Smooth muscle cell (in vitro differentiated cells): Measurements from ENCODE around the gene CHST3. TPM values are rescaled to one million over a fixed set of nuclear protein-coding genes. Genes with fewer than 3 reads are reported as not detected.
A peak's percentile ranks its signal among the peaks of the same experiment; 100 is the strongest.

Experiments used
- DNase-seq: peaks from one replicate; lab custom pipeline; 2025; ENCODE audit not compliant: unreplicated experiment; lab: John Stamatoyannopoulos, UW
- H2AFZ ChIP-seq: fragments of 200-600 bp; sonication (generic); 2 replicates; pipeline ENCODE4 v1.6.0; 2016; ENCODE audit warnings: antibody characterized with exemption, low read depth, mild to moderate bottlenecking
- H3F3A ChIP-seq: fragments of 200-600 bp; sonication (generic); 2 replicates; pipeline ENCODE4 v1.6.0; 2017; ENCODE audit warnings: antibody characterized with exemption, low read depth
- H3K27ac ChIP-seq: fragments of 200-600 bp; sonication (generic); 2 replicates; pipeline ENCODE4 v1.5.1; 2016; ENCODE audit warnings: low read depth, mild to moderate bottlenecking
- H3K27me3 ChIP-seq: fragments of 200-600 bp; sonication (generic); 2 replicates; pipeline ENCODE4 v1.6.1; 2016; ENCODE audit warnings: low read depth, mild to moderate bottlenecking
- H3K36me3 ChIP-seq: fragments of 200-600 bp; sonication (generic); 2 replicates; pipeline ENCODE4 v1.5.1; 2016; ENCODE audit warnings: low read depth
- H3K4me1 ChIP-seq: fragments of 200-600 bp; sonication (generic); 2 replicates; pipeline ENCODE4 v1.5.1; 2016; ENCODE audit warnings: low read depth
- H3K4me2 ChIP-seq: fragments of 200-600 bp; sonication (generic); 2 replicates; pipeline ENCODE4 v1.6.0; 2016; ENCODE audit warnings: mild to moderate bottlenecking
- H3K4me3 ChIP-seq: fragments of 200-600 bp; sonication (generic); 2 replicates; pipeline ENCODE4 v1.5.1; 2016; ENCODE audit warnings: mild to moderate bottlenecking
- H3K79me2 ChIP-seq: fragments of 200-600 bp; sonication (generic); 2 replicates; pipeline ENCODE4 v1.6.0; 2016; ENCODE audit warnings: low read depth, mild to moderate bottlenecking
- H3K9ac ChIP-seq: fragments of 200-600 bp; sonication (generic); 2 replicates; pipeline ENCODE4 v1.6.0; 2016; ENCODE audit warnings: low read depth
- H3K9me3 ChIP-seq: fragments of 200-600 bp; sonication (generic); replicated peaks from 2 replicates; pipeline ENCODE4 v1.5.1; 2016; ENCODE audit warnings: low read depth
- H4K20me1 ChIP-seq: fragments of 200-600 bp; sonication (generic); 2 replicates; pipeline ENCODE4 v1.6.0; 2016; ENCODE audit warnings: low read depth
- CTCF ChIP-seq: fragments of 200-600 bp; sonication (generic); IDR thresholded peaks from 2 replicates; pipeline ENCODE4 v1.5.1; 2017; ENCODE audit warnings: borderline replicate concordance, mild to moderate bottlenecking, antibody characterized with exemption; ENCODE audit not compliant: insufficient read depth, poor library complexity, severe bottlenecking
- WGBS: methylation state at CpG from one replicate; pipeline ENCODE4 v1.1.7; 2016; ENCODE audit warnings: low lambda C conversion rate; 5-methylcytosine and 5-hydroxymethylcytosine counted together
- polyA plus RNA-seq: library from polyadenylated mRNA; unstranded; fragments of >200 nt; fragmentation: Nextera tagmentation; extraction: Ambion mirVana; gene quantifications from 2 replicates; pipeline ENCODE4 v1.2.1, GENCODE V29; 2016
- total RNA-seq: library from RNA; depleted of rRNA; stranded (reverse); fragments of >200 nt; gene quantifications from 2 replicates; pipeline ENCODE4 v1.2.3, GENCODE V29; 2014

The CHST3 gene
- total and polyA plus RNA-seq, 2 experiments from 2014 or later: 7.0 to 10.6 TPM

DNA sequence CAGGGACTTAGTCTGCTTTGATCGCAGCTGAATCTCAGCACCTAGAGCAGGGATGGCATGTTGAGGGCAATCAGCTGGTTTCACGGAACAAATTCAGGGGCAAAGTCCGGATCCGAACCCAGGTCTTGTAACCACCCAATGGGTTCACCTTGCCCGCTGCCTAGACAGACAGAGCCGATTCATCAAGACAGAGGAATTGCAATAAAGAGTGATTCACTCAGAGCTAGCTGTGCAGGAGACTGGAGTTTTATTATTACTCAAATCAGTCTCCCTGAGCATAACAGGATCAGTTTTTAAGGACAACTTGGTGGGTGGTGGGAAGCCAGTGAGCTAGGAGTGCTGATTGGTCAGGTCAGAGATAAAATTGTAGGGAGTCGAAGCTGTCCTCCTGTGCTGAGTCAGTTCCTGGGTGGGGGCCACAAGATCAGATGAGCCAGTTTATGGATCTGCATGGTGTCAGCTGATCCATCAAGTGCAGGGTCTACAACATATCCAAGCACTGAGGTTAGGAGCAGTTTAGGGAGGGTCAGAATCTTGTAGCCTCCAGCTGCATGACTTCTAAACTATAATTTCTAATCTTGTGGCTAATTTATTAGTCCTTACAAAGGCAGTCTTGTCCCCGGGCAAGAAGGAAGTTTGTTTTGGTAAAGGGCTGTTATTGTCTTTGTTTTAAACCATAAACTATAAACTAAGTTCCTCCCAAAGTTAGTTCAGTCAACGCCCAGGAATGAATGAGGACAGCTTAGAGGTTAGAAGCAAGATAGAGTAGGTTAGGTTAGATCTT is 43.5 kb upstream of the CHST3 start:
- WGBS: 59% methylated on average over 9 of the region's 9 CpGs
- H3K36me3 ChIP-seq: no peaks in the 10 kb centered on the region
- DNase-seq: no peak
- H3K27ac ChIP-seq: no peak overlapping the region
- H3K4me2 ChIP-seq: peak overlapping the region; percentile 45
- H3K4me1 ChIP-seq: peaks cover 11% of the 10 kb centered on the region
- no peaks in the 10 kb centered on the region for H3F3A ChIP-seq
- no peak overlapping the region for H2AFZ ChIP-seq
- TF ChIP-seq CTCF: no peak
- no peaks in the 10 kb centered on the region for H3K27me3 ChIP-seq
- no peaks in the 10 kb centered on the region for H4K20me1 ChIP-seq
- no peak overlapping the region for H3K4me3 ChIP-seq
- no peaks in the 10 kb centered on the region for H3K79me2 ChIP-seq
- no peak overlapping the region for H3K9ac ChIP-seq
- H3K9me3 ChIP-seq: no peaks in the 10 kb centered on the region

- WGBS: 66% methylated on average over 4 of the region's 4 CpGs
- peaks cover 11% of the 10 kb centered on the region for H3K4me1 ChIP-seq
- DNase-seq: no peak
- no peaks in the 10 kb centered on the region for H3K79me2 ChIP-seq
- H2AFZ ChIP-seq: no peak overlapping the region
- no peaks in the 10 kb centered on the region for H3K9me3 ChIP-seq
- H3K27ac ChIP-seq: no peak overlapping the region
- H4K20me1 ChIP-seq: no peaks in the 10 kb centered on the region
- no peak overlapping the region for H3K9ac ChIP-seq
- peak overlapping the region; percentile 45 for H3K4me2 ChIP-seq
- no peaks in the 10 kb centered on the region for H3F3A ChIP-seq
- H3K27me3 ChIP-seq: no peaks in the 10 kb centered on the region
- H3K4me3 ChIP-seq: no peak overlapping the region
- no peak for TF ChIP-seq CTCF
- H3K36me3 ChIP-seq: no peaks in the 10 kb centered on the region
Measured at GRCh38 chr10:71921324-71922027, 42.7 kb upstream of the CHST3 start.

DNA sequence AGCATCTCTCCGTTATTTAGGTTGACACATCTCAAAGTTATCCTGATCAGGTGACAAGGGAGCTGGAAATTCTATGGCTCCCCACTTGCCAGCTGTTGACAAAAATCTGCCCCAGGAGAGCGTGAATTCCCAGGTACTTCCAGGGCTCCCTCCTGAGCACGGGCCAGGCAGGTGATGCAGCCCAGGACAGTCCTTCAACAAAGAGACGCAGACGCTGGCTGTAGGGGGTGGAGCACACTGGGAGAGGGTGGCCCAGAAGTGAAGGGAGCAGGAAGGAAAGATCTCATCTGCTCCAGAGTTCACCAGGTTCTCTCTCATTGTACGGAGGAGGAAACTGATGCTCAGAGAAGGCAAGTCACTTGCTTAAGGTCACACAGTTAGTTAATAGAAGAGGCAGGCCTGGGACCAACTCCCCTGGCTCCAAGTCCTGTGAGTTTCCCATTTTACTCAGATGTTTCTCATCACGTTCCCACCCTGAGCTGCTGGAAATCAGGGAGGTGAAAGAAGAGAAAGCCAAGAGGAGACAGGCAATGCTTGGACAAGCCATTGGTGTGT is 41.0 kb upstream of the CHST3 start:
- Histone ChIP-seq H3F3A (no peaks in the 10 kb centered on the region), H3K4me3 (no peak overlapping the region), H3K79me2 (no peaks in the 10 kb centered on the region), H3K27ac (no peak overlapping the region), H3K27me3 (no peaks in the 10 kb centered on the region), H3K9ac (no peak overlapping the region), H4K20me1 (no peaks in the 10 kb centered on the region), H3K4me2 (no peak overlapping the region), H2AFZ (no peak overlapping the region), H3K4me1 (peaks cover 11% of the 10 kb centered on the region), H3K9me3 (no peaks in the 10 kb centered on the region), H3K36me3 (no peaks in the 10 kb centered on the region)
- 79% methylated on average over 7 of the region's 7 CpGs for WGBS
- no peak for TF ChIP-seq CTCF
- DNase-seq: no peak
